H1 (cell line): Measurements from ENCODE around the gene ZNF423. TPM values are rescaled to one million over a fixed set of nuclear protein-coding genes. Genes with fewer than 3 reads are reported as not detected.

Source experiments
- EP300 ChIP-seq, 2 experiments: IDR thresholded peaks; 1 replicate in 1 of 2; 2 replicates in 1 of 2; pipeline ENCODE4 v1.6.1; 2011 to 2012; ENCODE audit warnings: low read depth in 2 of 2, low read length in 2 of 2, mild to moderate bottlenecking in 2 of 2, borderline replicate concordance in 1 of 2, inconsistent platforms in 1 of 2, moderate library complexity in 1 of 2
- JUN ChIP-seq: IDR thresholded peaks from 2 replicates; pipeline ENCODE4 v1.6.1; 2011; ENCODE audit warnings: low read depth, mild to moderate bottlenecking, improper control_type of control experiment, low read length
- RBBP5 ChIP-seq: IDR thresholded peaks from 2 replicates; pipeline ENCODE4 v1.7.1; 2012; ENCODE audit warnings: low read depth, mild to moderate bottlenecking, inconsistent platforms, low read length, moderate library complexity, borderline replicate concordance
- SRF ChIP-seq: IDR thresholded peaks from 2 replicates; pipeline ENCODE4 v1.6.1; 2011; ENCODE audit warnings: mild to moderate bottlenecking, low read depth, low read length, moderate library complexity
- SUZ12 ChIP-seq: fragments of 200-600 bp; sonication (generic); IDR thresholded peaks from 2 replicates; pipeline ENCODE4 v1.6.1; 2012; ENCODE audit warnings: mild to moderate bottlenecking, inconsistent platforms, low read length, moderate library complexity, mixed read lengths
- polyA plus RNA-seq, 7 experiments: library from polyadenylated mRNA; depleted of rRNA in 3 of 7; stranded (reverse) in 5 of 7; unstranded in 2 of 7; fragments of >200 nt in 5 of 7; fragments of 200-250 nt in 2 of 7; gene quantifications; 1 replicate in 5 of 7; 2 replicates in 1 of 7; 4 replicates in 1 of 7; pipeline versions ENCODE4 v1.2.1 to v1.2.3, GENCODE V29; 2011 to 2013; ENCODE audit warnings: missing spikeins in 2 of 7, mixed read lengths in 2 of 7
- total RNA-seq: library from RNA; stranded (reverse); fragmentation: NEBNext Ultra II Directional; extraction: Animal tissue kit (Norgen Biotek cat#: 25700); gene quantifications from 2 replicates; pipeline ENCODE4 v1.2.1, GENCODE V29; 2021

ZNF423 gene
- total and polyA plus RNA-seq, 2 of the 8 experiments (the other 6 are each of a cell fraction or from before 2014, with no cell fraction given), result 38.2 to 52.3 TPM

- no peak for TF ChIP-seq SRF
- TF ChIP-seq RBBP5, result no peak
- TF ChIP-seq SUZ12, result no peak
- no peak for TF ChIP-seq EP300 (IDR thresholded peaks at IDR 0.05; ENCODE audit: borderline replicate concordance in 1 of 2, low read depth in 2 of 2, low read length in 2 of 2)
- TF ChIP-seq JUN, result no peak
- TF ChIP-seq, all 59 proteins: peak for 0
Observed at GRCh38 chr16:49462362-49462988, 393.4 kb downstream of the ZNF423 start (continued).
